SK-N-MC (cell line): Measurements from ENCODE around the gene MYH14.

Source experiments
- EZH2 ChIP-seq: fragments of 200-600 bp; sonication (generic); IDR thresholded peaks from one replicate; pipeline ENCODE4 v1.6.1; 2017; ENCODE audit warnings: antibody characterized with exemption
- FOXP2 ChIP-seq: optimal IDR thresholded peaks from 2 replicates; pipeline ENCODE3; 2011; ENCODE audit warnings: mild to moderate bottlenecking, moderate library complexity; ENCODE audit not compliant: insufficient read depth; ENCODE audit errors: extremely low read length, control extremely low read depth
- POLR2AphosphoS5 ChIP-seq: IDR thresholded peaks from 2 replicates; pipeline ENCODE4 v1.6.1; 2012; ENCODE audit warnings: mild to moderate bottlenecking, low read depth, low read length, borderline replicate concordance

GRCh38 chr19:50184196-50184595, 19.2 kb upstream of the MYH14 start:
- TF ChIP-seq POLR2AphosphoS5 (no peak), EZH2 (no peak), FOXP2 (no peak)
